ENCODE data around the gene PISD.
"Not testable (repeated sequence)": the region's sequence is repeated elsewhere in the genome, so short reads cannot be mapped to it uniquely, and the experiment has no call there.

The PISD gene

GRCh38 chr22:31678748-31679147 lies 16.7 kb upstream of the PISD start:
- no peak overlapping the region for H3K4me3 ChIP-seq (ENCODE audit: low read depth, low read length)
- H3K27me3 ChIP-seq (ENCODE audit: insufficient read depth, low read depth, severe bottlenecking), result no peaks in the 10 kb centered on the region
- no peaks in the 10 kb centered on the region for H3K9me3 ChIP-seq (ENCODE audit: severe bottlenecking)
- H3K27ac ChIP-seq, result no peak overlapping the region
- DNase-seq, result no peak
- no peak for TF ChIP-seq CTCF (IDR thresholded peaks at IDR 0.05; ENCODE audit: low read depth, low read length)
- peaks cover 6% of the 10 kb centered on the region; the same call in 1 of the 2 replicates for H3K36me3 ChIP-seq

GRCh38 chr22:31676700-31677099 lies 14.7 kb upstream of the PISD start:
- Histone ChIP-seq H3K36me3 (no peaks in the 10 kb centered on the region), H3K9me3 (ENCODE audit: severe bottlenecking) (no peaks in the 10 kb centered on the region), H3K4me3 (ENCODE audit: low read depth, low read length) (no peak overlapping the region), H3K27ac (no peak overlapping the region), H3K27me3 (ENCODE audit: insufficient read depth, low read depth, severe bottlenecking) (no peaks in the 10 kb centered on the region)
- no peak for TF ChIP-seq CTCF (IDR thresholded peaks at IDR 0.05; ENCODE audit: low read depth, low read length)
- peak; percentile 12 for DNase-seq

- not testable (repeated sequence) for DNase-seq; H3K9me3 ChIP-seq (ENCODE audit: severe bottlenecking); H3K36me3 ChIP-seq
Measured at GRCh38 chr22:31674219-31674618, 12.2 kb upstream of the PISD start.

GRCh38 chr22:31668849-31669248 lies 6.8 kb upstream of the PISD start:
- H3K36me3 ChIP-seq; H3K27me3 ChIP-seq (ENCODE audit: insufficient read depth, low read depth, severe bottlenecking); H3K4me3 ChIP-seq (ENCODE audit: low read depth, low read length); H3K27ac ChIP-seq; DNase-seq; H3K9me3 ChIP-seq (ENCODE audit: severe bottlenecking): not testable (repeated sequence)

More at GRCh38 chr22:31674219-31674618, 12.2 kb upstream of the PISD start:
- H3K27me3 ChIP-seq (ENCODE audit: insufficient read depth, low read depth, severe bottlenecking); H3K4me3 ChIP-seq (ENCODE audit: low read depth, low read length); H3K27ac ChIP-seq: not testable (repeated sequence)

GRCh38 chr22:31662668-31663037 lies 638 bp upstream of the PISD start:
- Histone ChIP-seq H3K36me3 (peaks cover 6% of the 10 kb centered on the region; the same call in 1 of the 2 replicates), H3K27me3 (ENCODE audit: insufficient read depth, low read depth, severe bottlenecking) (no peaks in the 10 kb centered on the region), H3K4me3 (ENCODE audit: low read depth, low read length) (no peak overlapping the region), H3K9me3 (ENCODE audit: severe bottlenecking) (no peaks in the 10 kb centered on the region), H3K27ac (no peak overlapping the region)
- no peak for TF ChIP-seq CTCF (IDR thresholded peaks at IDR 0.05; ENCODE audit: low read depth, low read length)
- DNase-seq, result no peak

- H3K36me3 ChIP-seq; H3K27me3 ChIP-seq (ENCODE audit: insufficient read depth, low read depth, severe bottlenecking); H3K9me3 ChIP-seq (ENCODE audit: severe bottlenecking); DNase-seq; H3K27ac ChIP-seq: not testable (repeated sequence)
- H3K4me3 ChIP-seq (ENCODE audit: low read depth, low read length), result peak overlapping the region; percentile 82
Measured at GRCh38 chr22:31660860-31661341, 1.1 kb downstream of the PISD start.

- Histone ChIP-seq H3K36me3 (peaks cover 6% of the 10 kb centered on the region; the same call in 1 of the 2 replicates), H3K27me3 (ENCODE audit: insufficient read depth, low read depth, severe bottlenecking) (no peaks in the 10 kb centered on the region), H3K4me3 (ENCODE audit: low read depth, low read length) (no peak overlapping the region), H3K9me3 (ENCODE audit: severe bottlenecking) (no peaks in the 10 kb centered on the region), H3K27ac (no peak overlapping the region)
- DNase-seq, result no peak
- no peak for TF ChIP-seq CTCF (IDR thresholded peaks at IDR 0.05; ENCODE audit: low read depth, low read length)
Measured at GRCh38 chr22:31659246-31659645, 2.8 kb downstream of the PISD start.

Data from WERI-Rb-1 (cell line).